ENCODE measurements around the gene KIAA1217.

The KIAA1217 gene

GRCh38 chr10:24425151-24425550, 216.2 kb downstream of the KIAA1217 start:
- H3K4me2 ChIP-seq (ENCODE audit: low read length), result no peak overlapping the region
- H3K79me2 ChIP-seq (ENCODE audit: control insufficient read depth, insufficient read depth, low read length, poor library complexity), result peaks cover 3% of the 10 kb centered on the region
- no peak overlapping the region for H3K4ac ChIP-seq (ENCODE audit: low read depth, low read length)
- no peak overlapping the region for H4K91ac ChIP-seq (ENCODE audit: low read depth, low read length)
- no peak overlapping the region for H3K23ac ChIP-seq (ENCODE audit: low read length)
- no peak overlapping the region for H4K8ac ChIP-seq (ENCODE audit: low read depth, low read length)
- H3K27me3 ChIP-seq (ENCODE audit: insufficient read depth, low read length), result no peaks in the 10 kb centered on the region
- H3K4me1 ChIP-seq (ENCODE audit: control insufficient read depth in 1 of 2, insufficient read depth in 2 of 2, low read length in 2 of 2), result peaks cover 5 to 6% of the 10 kb centered on the region in 2 experiments
- H4K12ac ChIP-seq (ENCODE audit: low read depth, low read length), result no peak overlapping the region
- no peak overlapping the region for H3K27ac ChIP-seq (ENCODE audit: low read depth, low read length)
- H3K18ac ChIP-seq (ENCODE audit: low read length), result no peak overlapping the region
- no peaks in the 10 kb centered on the region for H3K79me1 ChIP-seq (ENCODE audit: low read length)
- no peak overlapping the region for H3K4me3 ChIP-seq (ENCODE audit: low read depth, low read length)
- DNase-seq, result no peak
- H3K9me3 ChIP-seq (ENCODE audit: insufficient read depth, low read depth, low read length), result no peaks in the 10 kb centered on the region
- peaks cover 16 to 19% of the 10 kb centered on the region in 2 experiments for H3K36me3 ChIP-seq (ENCODE audit: control insufficient read depth in 1 of 2, insufficient read depth in 2 of 2, low read length in 2 of 2)
- no peak overlapping the region for H2BK12ac ChIP-seq (ENCODE audit: low read length)
- H3K9ac ChIP-seq (ENCODE audit: low read length), result no peak overlapping the region
- no peak overlapping the region for H2AK5ac ChIP-seq (ENCODE audit: low read length)
- H2AFZ ChIP-seq (ENCODE audit: insufficient read depth, low read length, poor library complexity), result no peak overlapping the region
- WGBS (ENCODE audit: extremely low coverage, insufficient coverage, insufficient read length), result no CpG with 5 or more reads among the region's 1 CpG
- no peak overlapping the region for H2BK5ac ChIP-seq (ENCODE audit: low read depth, low read length, poor library complexity)
- H3K14ac ChIP-seq (ENCODE audit: low read length), result no peak overlapping the region
- no peak overlapping the region for H2BK120ac ChIP-seq (ENCODE audit: insufficient read depth, low read length, poor library complexity)

DNA sequence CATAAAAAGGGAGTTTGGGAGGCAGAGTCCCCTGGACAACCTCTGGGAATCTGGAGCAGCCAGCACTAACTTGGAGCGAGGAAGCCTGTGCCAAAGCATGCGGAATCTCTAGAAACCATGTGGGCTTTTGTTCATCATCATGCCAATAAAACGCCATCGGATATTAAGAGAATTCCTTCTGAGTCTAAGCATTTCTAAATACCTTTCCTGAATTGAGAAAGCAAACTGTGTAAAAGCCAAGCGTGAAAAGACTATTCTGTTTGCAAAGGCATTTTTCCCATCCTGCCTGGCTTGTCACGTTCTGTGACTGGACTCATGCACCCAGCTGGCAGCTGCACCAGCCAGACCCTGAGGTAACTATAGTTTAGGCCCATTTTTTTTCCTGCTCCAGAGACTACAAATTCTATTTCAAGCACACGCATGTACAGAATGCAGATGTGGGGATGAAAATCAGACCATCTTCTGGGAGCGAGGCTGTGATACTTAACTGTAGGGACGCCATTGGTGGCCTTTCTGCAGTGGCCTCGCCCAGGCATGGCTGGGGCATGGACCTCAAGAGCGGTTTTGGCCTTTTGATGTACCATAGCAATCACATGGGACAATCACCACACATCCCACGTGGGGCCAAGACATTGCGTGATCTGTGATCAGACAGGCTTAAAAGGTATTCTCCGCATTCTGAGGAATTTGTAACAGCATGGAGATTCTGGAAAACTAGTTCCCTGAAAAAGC, 218.9 kb downstream of the KIAA1217 start:
- Histone ChIP-seq H4K12ac (ENCODE audit: low read depth, low read length) (no peak overlapping the region), H2BK12ac (ENCODE audit: low read length) (peak overlapping the region; percentile 54), H3K79me2 (ENCODE audit: control insufficient read depth, insufficient read depth, low read length, poor library complexity) (peaks cover 3% of the 10 kb centered on the region), H3K9me3 (ENCODE audit: insufficient read depth, low read depth, low read length) (no peaks in the 10 kb centered on the region), H4K91ac (ENCODE audit: low read depth, low read length) (no peak overlapping the region), H4K8ac (ENCODE audit: low read depth, low read length) (no peak overlapping the region), H3K4me1 (ENCODE audit: control insufficient read depth in 1 of 2, insufficient read depth in 2 of 2, low read length in 2 of 2) (peaks cover 12 to 15% of the 10 kb centered on the region in 2 experiments), H3K27me3 (ENCODE audit: insufficient read depth, low read length) (no peaks in the 10 kb centered on the region), H3K79me1 (ENCODE audit: low read length) (no peaks in the 10 kb centered on the region), H3K27ac (ENCODE audit: low read depth, low read length) (no peak overlapping the region), H3K4ac (ENCODE audit: low read depth, low read length) (peak overlapping the region; percentile 73), H3K18ac (ENCODE audit: low read length) (no peak overlapping the region), H3K4me2 (ENCODE audit: low read length) (no peak overlapping the region), H2BK120ac (ENCODE audit: insufficient read depth, low read length, poor library complexity) (no peak overlapping the region), H3K14ac (ENCODE audit: low read length) (no peak overlapping the region), H2BK5ac (ENCODE audit: low read depth, low read length, poor library complexity) (no peak overlapping the region), H3K4me3 (ENCODE audit: low read depth, low read length) (peak overlapping the region; percentile 15), H3K36me3 (ENCODE audit: control insufficient read depth in 1 of 2, insufficient read depth in 2 of 2, low read length in 2 of 2) (peaks cover 16 to 19% of the 10 kb centered on the region in 2 experiments), H2AFZ (ENCODE audit: insufficient read depth, low read length, poor library complexity) (no peak overlapping the region), H2AK5ac (ENCODE audit: low read length) (no peak overlapping the region), H3K9ac (ENCODE audit: low read length) (no peak overlapping the region), H3K23ac (ENCODE audit: low read length) (no peak overlapping the region)
- peak; percentile 82 to 95 for DNase-seq
- WGBS (ENCODE audit: extremely low coverage, insufficient coverage, insufficient read length), result no CpG with 5 or more reads among the region's 14 CpGs

GRCh38 chr10:24428410-24428782, 219.5 kb downstream of the KIAA1217 start:
- Histone ChIP-seq H3K9me3 (ENCODE audit: insufficient read depth, low read depth, low read length) (no peaks in the 10 kb centered on the region), H3K36me3 (ENCODE audit: control insufficient read depth in 1 of 2, insufficient read depth in 2 of 2, low read length in 2 of 2) (peaks cover 16 to 19% of the 10 kb centered on the region in 2 experiments), H3K18ac (ENCODE audit: low read length) (no peak overlapping the region), H3K4me3 (ENCODE audit: low read depth, low read length) (no peak overlapping the region), H3K27me3 (ENCODE audit: insufficient read depth, low read length) (no peaks in the 10 kb centered on the region), H3K27ac (ENCODE audit: low read depth, low read length) (no peak overlapping the region), H4K8ac (ENCODE audit: low read depth, low read length) (no peak overlapping the region), H3K14ac (ENCODE audit: low read length) (no peak overlapping the region), H3K23ac (ENCODE audit: low read length) (no peak overlapping the region), H2BK5ac (ENCODE audit: low read depth, low read length, poor library complexity) (no peak overlapping the region), H3K79me2 (ENCODE audit: control insufficient read depth, insufficient read depth, low read length, poor library complexity) (peaks cover 3% of the 10 kb centered on the region), H2BK12ac (ENCODE audit: low read length) (no peak overlapping the region), H3K79me1 (ENCODE audit: low read length) (no peaks in the 10 kb centered on the region), H4K91ac (ENCODE audit: low read depth, low read length) (no peak overlapping the region), H3K4me2 (ENCODE audit: low read length) (no peak overlapping the region), H2BK120ac (ENCODE audit: insufficient read depth, low read length, poor library complexity) (no peak overlapping the region), H3K9ac (ENCODE audit: low read length) (no peak overlapping the region), H2AK5ac (ENCODE audit: low read length) (no peak overlapping the region), H2AFZ (ENCODE audit: insufficient read depth, low read length, poor library complexity) (no peak overlapping the region), H3K4me1 (ENCODE audit: control insufficient read depth in 1 of 2, insufficient read depth in 2 of 2, low read length in 2 of 2) (peaks cover 12 to 17% of the 10 kb centered on the region in 2 experiments), H4K12ac (ENCODE audit: low read depth, low read length) (no peak overlapping the region), H3K4ac (ENCODE audit: low read depth, low read length) (no peak overlapping the region)
- DNase-seq, result peak; percentile 77 to 96
- WGBS (ENCODE audit: extremely low coverage, insufficient coverage, insufficient read length), result no CpG with 5 or more reads among the region's 2 CpGs

- H4K91ac ChIP-seq (ENCODE audit: low read depth, low read length), result no peak overlapping the region
- no peaks in the 10 kb centered on the region for H3K27me3 ChIP-seq (ENCODE audit: insufficient read depth, low read length)
- DNase-seq, result no peak
- H2BK5ac ChIP-seq (ENCODE audit: low read depth, low read length, poor library complexity), result no peak overlapping the region
- no peak overlapping the region for H3K4me3 ChIP-seq (ENCODE audit: low read depth, low read length)
- H3K14ac ChIP-seq (ENCODE audit: low read length), result no peak overlapping the region
- no peak overlapping the region for H3K27ac ChIP-seq (ENCODE audit: low read depth, low read length)
- no peak overlapping the region for H2AK5ac ChIP-seq (ENCODE audit: low read length)
- H3K18ac ChIP-seq (ENCODE audit: low read length), result no peak overlapping the region
- no peaks in the 10 kb centered on the region for H3K79me1 ChIP-seq (ENCODE audit: low read length)
- no peak overlapping the region for H2AFZ ChIP-seq (ENCODE audit: insufficient read depth, low read length, poor library complexity)
- H3K4ac ChIP-seq (ENCODE audit: low read depth, low read length), result no peak overlapping the region
- H3K9me3 ChIP-seq (ENCODE audit: insufficient read depth, low read depth, low read length), result no peaks in the 10 kb centered on the region
- peaks cover 20 to 29% of the 10 kb centered on the region in 2 experiments for H3K36me3 ChIP-seq (ENCODE audit: control insufficient read depth in 1 of 2, insufficient read depth in 2 of 2, low read length in 2 of 2)
- no peak overlapping the region for H3K23ac ChIP-seq (ENCODE audit: low read length)
- WGBS (ENCODE audit: extremely low coverage, insufficient coverage, insufficient read length), result no CpG with 5 or more reads among the region's 5 CpGs
- peaks cover 3% of the 10 kb centered on the region for H3K79me2 ChIP-seq (ENCODE audit: control insufficient read depth, insufficient read depth, low read length, poor library complexity)
- peaks cover 12 to 17% of the 10 kb centered on the region in 2 experiments for H3K4me1 ChIP-seq (ENCODE audit: control insufficient read depth in 1 of 2, insufficient read depth in 2 of 2, low read length in 2 of 2)
- H2BK120ac ChIP-seq (ENCODE audit: insufficient read depth, low read length, poor library complexity), result no peak overlapping the region
- H4K12ac ChIP-seq (ENCODE audit: low read depth, low read length), result no peak overlapping the region
- no peak overlapping the region for H3K9ac ChIP-seq (ENCODE audit: low read length)
- H3K4me2 ChIP-seq (ENCODE audit: low read length), result no peak overlapping the region
- H2BK12ac ChIP-seq (ENCODE audit: low read length), result no peak overlapping the region
- H4K8ac ChIP-seq (ENCODE audit: low read depth, low read length), result no peak overlapping the region
Measured at GRCh38 chr10:24430591-24430990, 221.7 kb downstream of the KIAA1217 start.
